ENCODE results near the gene STOML2.

DNA sequence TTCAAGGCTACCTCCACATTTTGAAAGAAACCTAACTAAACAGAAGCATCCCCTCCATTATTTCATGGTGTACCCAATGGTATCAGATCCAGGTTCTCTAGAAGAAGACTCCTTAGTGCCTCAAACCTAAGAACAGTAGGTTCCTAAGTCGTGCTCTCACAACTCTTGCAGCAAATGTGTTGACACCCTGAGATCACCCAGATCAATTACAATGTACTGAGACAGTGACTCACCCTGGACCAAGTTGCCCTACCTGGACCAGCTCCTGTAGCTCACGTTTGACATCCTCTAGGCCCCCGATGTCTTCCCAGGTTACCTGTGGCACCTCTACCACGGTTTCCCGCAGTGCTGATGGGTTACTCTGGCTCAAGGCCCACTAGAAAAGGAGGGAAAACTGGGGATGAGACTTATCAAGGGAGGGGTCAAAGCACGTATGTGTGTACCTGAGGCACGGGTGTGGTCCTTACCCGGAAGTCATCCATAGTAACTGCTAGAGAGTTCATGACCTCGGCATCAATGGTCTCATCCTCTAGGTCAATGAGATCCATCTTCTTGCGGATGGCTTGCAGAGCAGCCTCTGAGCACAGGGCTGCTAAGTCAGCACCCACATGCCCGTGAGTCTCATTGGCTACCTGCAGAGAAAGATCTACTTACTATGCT, 42.3 kb downstream of the STOML2 start:
- TF ChIP-seq POLR2A (IDR thresholded peaks at IDR 0.05): no peak
- no peak for TF ChIP-seq CTCF (IDR thresholded peaks at IDR 0.05)
- TF ChIP-seq EP300 (IDR thresholded peaks at IDR 0.05): no peak
- TF ChIP-seq POLR2AphosphoS5 (IDR thresholded peaks at IDR 0.05): no peak
